ENCODE measurements around the gene ANK2. TPM values are rescaled to one million over a fixed set of nuclear protein-coding genes. Genes with fewer than 3 reads are reported as not detected.
"Not testable (repeated sequence)": the region's sequence is repeated elsewhere in the genome, so short reads cannot be mapped to it uniquely, and the experiment has no call there.

Gene ANK2
- total RNA-seq, 8 experiments from 2014 or later, result 46.7 to 361 (median 116) TPM

GRCh38 chr4:113170805-113171468, 121.5 kb downstream of the ANK2 start:
- 29 to 92% (median 83%) methylated on average over 2 of the region's 2 CpGs; no CpG with 5 or more reads in 2 of the 10 experiments for WGBS, 10 experiments
- ATAC-seq (replicated peaks in 6 of 8), result peak in 3 of 8 experiments; percentile 86 to 91 (median 90)
- Histone ChIP-seq H3K4me3 (no peak overlapping the region), H3K4me1 (replicated peaks in 1 of 2) (peaks cover 0 to 5% of the 10 kb centered on the region in 2 donors), H3K27ac (no peak overlapping the region)
- in situ Hi-C loops (cut with MboI; ENCODE audit: low pct_unique_long_range_greater_than_20kb in 2 of 9, low sequenced_read_pairs in 9 of 9, unreplicated experiment in 9 of 9), result no loop called here

DNA sequence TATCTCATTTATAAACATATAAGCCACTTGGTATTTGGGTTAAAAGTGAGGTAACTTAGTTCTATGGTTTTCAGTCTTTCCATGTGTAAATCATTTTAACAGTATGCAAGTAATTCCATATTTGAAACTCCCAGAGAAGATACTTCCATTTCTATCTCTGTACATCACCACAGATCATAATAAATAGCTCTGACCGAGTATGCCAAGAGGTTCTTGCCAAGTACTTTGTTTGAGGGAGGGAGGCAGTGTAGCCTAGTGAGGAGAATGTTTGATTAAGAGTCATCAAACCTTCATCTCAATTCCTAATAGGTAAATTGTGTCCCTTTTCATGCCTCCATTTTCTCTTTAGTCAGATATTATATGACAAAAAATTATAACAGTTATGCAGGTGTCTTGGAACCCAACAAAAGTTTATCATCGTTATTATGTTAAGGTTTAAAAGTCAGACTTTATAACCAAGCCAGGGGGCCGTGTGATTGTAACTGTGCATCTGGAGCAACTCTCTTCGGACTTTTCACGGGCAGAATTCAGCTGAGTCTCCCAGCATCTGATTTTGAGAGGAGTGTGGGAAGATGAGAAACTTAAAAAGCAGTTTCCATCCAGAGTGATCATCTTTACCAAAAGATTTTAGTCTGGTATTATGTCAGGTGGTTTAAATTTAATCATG, 123.8 kb downstream of the ANK2 start:
- in situ Hi-C loops (cut with MboI; ENCODE audit: low pct_unique_long_range_greater_than_20kb in 2 of 9, low sequenced_read_pairs in 9 of 9, unreplicated experiment in 9 of 9), result no loop called here
- Histone ChIP-seq H3K27ac (no peak overlapping the region), H3K4me1 (replicated peaks in 1 of 2) (peaks cover 0 to 5% of the 10 kb centered on the region in 2 donors), H3K4me3 (no peak overlapping the region)
- peak in 1 of 8 experiments; percentile 21 for ATAC-seq (replicated peaks in 6 of 8)
- 0 to 91% (median 64%) methylated on average over 1 to 5 of the region's 5 CpGs; no CpG with 5 or more reads in 2 of the 10 experiments for WGBS, 10 experiments

- 40 to 93% (median 67%) methylated on average over 1 to 3 of the region's 3 CpGs; no CpG with 5 or more reads in 1 of the 10 experiments for WGBS, 10 experiments
Measured at GRCh38 chr4:113173793-113174264, 124.4 kb downstream of the ANK2 start.

DNA sequence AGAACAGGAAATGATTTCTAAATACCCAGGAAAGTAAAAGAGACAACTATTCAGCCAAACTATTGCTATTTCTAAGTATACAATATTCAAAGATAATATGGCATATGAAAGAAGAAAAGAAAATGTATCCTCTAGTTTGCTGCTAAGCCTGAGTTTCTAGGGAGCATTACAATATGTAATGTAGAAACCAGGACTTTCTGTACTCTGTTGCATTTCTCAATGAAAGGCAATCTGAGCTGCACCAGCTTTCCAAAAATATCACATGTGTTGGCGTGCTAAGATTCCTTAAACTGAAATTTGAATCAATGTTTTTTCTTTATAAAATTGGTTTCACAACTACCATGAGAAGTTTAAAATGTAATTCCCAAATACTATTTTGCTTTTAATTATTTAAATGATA, 129.6 kb downstream of the ANK2 start:
- Histone ChIP-seq H3K4me3 (no peak overlapping the region), H3K27ac (no peak overlapping the region), H3K4me1 (replicated peaks in 1 of 2) (no peaks in the 10 kb centered on the region)
- in situ Hi-C loops (cut with MboI; ENCODE audit: low pct_unique_long_range_greater_than_20kb in 2 of 9, low sequenced_read_pairs in 9 of 9, unreplicated experiment in 9 of 9), result no loop called here
- 20 to 100% (median 88%) methylated on average over 1 of the region's 1 CpG; no CpG with 5 or more reads in 3 of the 10 experiments for WGBS, 10 experiments
- peak in 3 of 8 experiments; percentile 46 to 47 (median 47) for ATAC-seq (replicated peaks in 6 of 8)

More at GRCh38 chr4:113173793-113174264, 124.4 kb downstream of the ANK2 start:
- ATAC-seq (replicated peaks in 6 of 8), result no peak
- Histone ChIP-seq H3K4me1 (replicated peaks in 1 of 2) (no peaks in the 10 kb centered on the region), H3K27ac (no peak overlapping the region), H3K4me3 (no peak overlapping the region)
- in situ Hi-C loops (cut with MboI; ENCODE audit: low pct_unique_long_range_greater_than_20kb in 2 of 9, low sequenced_read_pairs in 9 of 9, unreplicated experiment in 9 of 9), result no loop called here

- ATAC-seq (replicated peaks in 6 of 8), result peak in 4 of 8 experiments; percentile 51 to 89 (median 69)
Measured at GRCh38 chr4:113179996-113180395, 130.5 kb downstream of the ANK2 start.

GRCh38 chr4:113181289-113182007, 132.0 kb downstream of the ANK2 start:
- in situ Hi-C loops (cut with MboI; ENCODE audit: low pct_unique_long_range_greater_than_20kb in 2 of 9, low sequenced_read_pairs in 9 of 9, unreplicated experiment in 9 of 9), result no loop called here
- no peak overlapping the region for H3K27ac ChIP-seq
- no peaks in the 10 kb centered on the region for H3K4me1 ChIP-seq (replicated peaks in 1 of 2)
- peak in 1 of 8 experiments; percentile 18 for ATAC-seq (replicated peaks in 6 of 8)
- 73 to 93% (median 85%) methylated on average over 4 to 11 of the region's 11 CpGs for WGBS, 10 experiments
- no peak overlapping the region for H3K4me3 ChIP-seq

More at GRCh38 chr4:113179996-113180395, 130.5 kb downstream of the ANK2 start:
- no peaks in the 10 kb centered on the region for H3K4me1 ChIP-seq (replicated peaks in 1 of 2)
- H3K27ac ChIP-seq, result no peak overlapping the region
- H3K4me3 ChIP-seq, result no peak overlapping the region
- 0 to 100% (median 68%) methylated on average over 1 to 2 of the region's 2 CpGs for WGBS, 10 experiments
- in situ Hi-C loops (cut with MboI; ENCODE audit: low pct_unique_long_range_greater_than_20kb in 2 of 9, low sequenced_read_pairs in 9 of 9, unreplicated experiment in 9 of 9), result no loop called here

- ATAC-seq (replicated peaks in 6 of 8), result peak in 1 of 8 experiments; percentile 79
- in situ Hi-C loops (cut with MboI; ENCODE audit: low pct_unique_long_range_greater_than_20kb in 2 of 9, low sequenced_read_pairs in 9 of 9, unreplicated experiment in 9 of 9), result no loop called here
- H3K4me1 ChIP-seq (replicated peaks in 1 of 2), result no peaks in the 10 kb centered on the region
- no peak overlapping the region for H3K4me3 ChIP-seq
- no peak overlapping the region for H3K27ac ChIP-seq
- 16 to 100% (median 86%) methylated on average over 1 to 5 of the region's 5 CpGs for WGBS, 10 experiments
Measured at GRCh38 chr4:113183032-113183605, 133.7 kb downstream of the ANK2 start.

- H3K4me1 ChIP-seq (replicated peaks in 1 of 2); H3K27ac ChIP-seq; in situ Hi-C loops (cut with MboI; ENCODE audit: low pct_unique_long_range_greater_than_20kb in 2 of 9, low sequenced_read_pairs in 9 of 9, unreplicated experiment in 9 of 9); H3K4me3 ChIP-seq; ATAC-seq (replicated peaks in 6 of 8): not testable (repeated sequence)
- WGBS, 10 experiments, result 30 to 80% (median 57%) methylated on average over 1 to 3 of the region's 4 CpGs; no CpG with 5 or more reads in 5 of the 10 experiments
Measured at GRCh38 chr4:113186220-113186619, 136.8 kb downstream of the ANK2 start.

GRCh38 chr4:113186913-113187312, 137.5 kb downstream of the ANK2 start:
- in situ Hi-C loops (cut with MboI; ENCODE audit: low pct_unique_long_range_greater_than_20kb in 2 of 9, low sequenced_read_pairs in 9 of 9, unreplicated experiment in 9 of 9), result no loop called here
- Histone ChIP-seq H3K27ac (no peak overlapping the region), H3K4me3 (no peak overlapping the region), H3K4me1 (replicated peaks in 1 of 2) (no peaks in the 10 kb centered on the region)
- no peak for ATAC-seq (replicated peaks in 6 of 8)

DNA sequence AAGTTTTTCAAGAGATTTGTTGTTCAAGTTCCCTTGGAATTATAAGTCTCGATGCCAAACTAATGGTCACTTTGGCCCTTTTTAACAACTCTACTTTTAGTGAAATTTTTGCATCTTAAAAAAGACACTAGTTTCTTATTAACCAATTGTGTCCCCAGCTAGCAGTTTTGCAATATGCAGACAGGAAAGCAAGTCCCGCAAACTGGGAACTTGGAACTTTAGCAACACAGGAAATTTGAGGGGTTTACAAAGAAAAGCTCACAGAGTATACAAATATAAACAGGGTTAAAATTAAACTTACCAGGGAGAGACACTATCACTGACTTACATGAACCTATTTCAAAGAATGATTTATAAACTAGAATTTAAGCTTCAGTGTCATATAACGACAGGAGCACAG, 137.9 kb downstream of the ANK2 start:
- H3K4me3 ChIP-seq, result no peak overlapping the region
- 63 to 100% (median 87%) methylated on average over 1 to 3 of the region's 3 CpGs for WGBS, 10 experiments
- ATAC-seq (replicated peaks in 6 of 8), result no peak
- H3K27ac ChIP-seq, result no peak overlapping the region
- no peaks in the 10 kb centered on the region for H3K4me1 ChIP-seq (replicated peaks in 1 of 2)
- in situ Hi-C loops (cut with MboI; ENCODE audit: low pct_unique_long_range_greater_than_20kb in 2 of 9, low sequenced_read_pairs in 9 of 9, unreplicated experiment in 9 of 9), result no loop called here

- H3K27ac ChIP-seq, result no peak overlapping the region
- no peaks in the 10 kb centered on the region for H3K4me1 ChIP-seq (replicated peaks in 1 of 2)
- 56 to 96% (median 81%) methylated on average over 2 to 4 of the region's 4 CpGs; no CpG with 5 or more reads in 1 of the 10 experiments for WGBS, 10 experiments
- no peak overlapping the region for H3K4me3 ChIP-seq
- no peak for ATAC-seq (replicated peaks in 6 of 8)
- in situ Hi-C loops (cut with MboI; ENCODE audit: low pct_unique_long_range_greater_than_20kb in 2 of 9, low sequenced_read_pairs in 9 of 9, unreplicated experiment in 9 of 9), result no loop called here
Measured at GRCh38 chr4:113189546-113189945, 140.1 kb downstream of the ANK2 start.

DNA sequence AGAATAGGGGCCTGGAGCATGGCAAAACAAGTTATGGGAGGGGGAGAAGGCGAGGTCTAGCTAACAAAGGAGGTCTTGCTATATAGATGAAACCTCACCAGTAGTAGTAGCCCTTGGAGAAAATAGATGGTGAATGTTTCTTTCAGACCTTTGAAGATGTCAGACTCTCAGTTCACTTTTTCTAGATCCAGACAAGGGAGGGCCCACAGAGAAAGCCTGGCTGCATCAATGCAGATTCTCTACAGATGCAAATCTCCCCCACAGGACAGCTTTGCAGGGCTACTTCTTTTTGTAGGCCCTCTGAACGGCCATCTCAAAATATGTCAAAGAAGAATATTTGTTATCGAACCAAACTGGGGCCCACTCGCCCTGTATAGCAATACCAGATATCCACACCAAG, 159.7 kb downstream of the ANK2 start:
- no peaks in the 10 kb centered on the region for H3K4me1 ChIP-seq (replicated peaks in 1 of 2)
- ATAC-seq (replicated peaks in 6 of 8), result no peak
- 71 to 100% (median 91%) methylated on average over 1 to 4 of the region's 4 CpGs; no CpG with 5 or more reads in 2 of the 10 experiments for WGBS, 10 experiments
- H3K4me3 ChIP-seq, result no peak overlapping the region
- in situ Hi-C loops (cut with MboI; ENCODE audit: low pct_unique_long_range_greater_than_20kb in 2 of 9, low sequenced_read_pairs in 9 of 9, unreplicated experiment in 9 of 9), result no loop called here
- no peak overlapping the region for H3K27ac ChIP-seq
